Neural progenitor cell (in vitro differentiated cells): ENCODE measurements around the gene FMNL2.

Source experiments
- CTCF ChIP-seq: fragments of 200-600 bp; sonication (generic); IDR thresholded peaks from 2 replicates; pipeline ENCODE4 v1.5.1; 2017; ENCODE audit warnings: antibody characterized with exemption, mild to moderate bottlenecking
- EZH2 ChIP-seq: fragments of 200-600 bp; sonication (generic); IDR thresholded peaks from 2 replicates; pipeline ENCODE4 v1.6.1; 2017; ENCODE audit warnings: antibody characterized with exemption, mild to moderate bottlenecking, moderate library complexity
- EZH2phosphoT487 ChIP-seq: fragments of 200-600 bp; sonication (generic); IDR thresholded peaks from 2 replicates; pipeline ENCODE4 v1.6.1; 2017; ENCODE audit warnings: antibody characterized with exemption

- TF ChIP-seq CTCF (no peak), EZH2 (no peak), EZH2phosphoT487 (no peak)
Measured at GRCh38 chr2:152602750-152603149, 267.8 kb downstream of the FMNL2 start.
